8988T (cell line): Measurements from ENCODE around the gene SKAP2.

Experiments used
- DNase-seq: peaks from one replicate; pipeline ENCODE4 v3.0.0; 2011

The SKAP2 gene

GRCh38 chr7:26629696-26630095, 234.7 kb downstream of the SKAP2 start:
- no peak for DNase-seq

DNA sequence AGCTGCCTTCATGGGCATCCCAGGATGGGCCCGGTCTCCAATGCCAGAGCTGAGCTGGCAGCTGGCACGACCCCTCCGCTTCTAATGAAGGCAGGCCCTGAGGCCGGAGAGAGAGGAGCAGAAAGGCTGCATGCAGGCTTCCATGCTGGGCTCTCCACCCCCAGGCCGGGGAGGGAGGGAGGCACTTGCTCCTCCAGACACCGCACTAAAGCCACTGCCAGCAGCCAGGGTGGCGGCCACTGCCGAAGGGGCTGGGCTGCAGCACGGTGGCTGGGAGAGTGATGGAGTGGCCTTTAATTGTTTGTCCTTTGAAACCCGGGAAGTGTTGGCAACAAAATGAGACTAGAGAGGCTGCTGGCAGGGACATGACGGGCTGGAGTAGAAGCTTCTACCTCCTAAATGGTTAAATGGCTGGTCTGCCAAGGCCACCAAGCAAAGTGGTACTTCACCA, 236.5 kb downstream of the SKAP2 start:
- DNase-seq: no peak

DNA sequence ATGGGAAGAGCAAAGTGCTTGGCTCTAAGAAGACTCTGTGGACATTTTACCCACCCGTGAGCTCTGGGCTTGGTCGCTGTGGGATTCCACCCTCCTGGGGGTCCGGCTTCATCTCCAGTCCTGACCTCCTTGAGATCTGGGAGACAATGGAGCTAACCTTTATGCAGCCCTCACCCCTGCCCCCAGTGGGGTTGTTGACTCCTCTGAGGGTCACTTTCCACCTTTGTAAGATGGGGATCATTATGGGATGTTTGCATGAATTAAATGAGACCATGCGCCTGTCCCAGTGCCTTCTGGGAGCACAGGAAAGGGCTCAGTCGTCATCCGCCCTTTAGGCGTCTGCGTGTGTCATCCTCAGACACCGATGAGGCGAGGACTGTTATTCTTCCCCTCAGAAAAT, 237.2 kb downstream of the SKAP2 start:
- no peak for DNase-seq

DNA sequence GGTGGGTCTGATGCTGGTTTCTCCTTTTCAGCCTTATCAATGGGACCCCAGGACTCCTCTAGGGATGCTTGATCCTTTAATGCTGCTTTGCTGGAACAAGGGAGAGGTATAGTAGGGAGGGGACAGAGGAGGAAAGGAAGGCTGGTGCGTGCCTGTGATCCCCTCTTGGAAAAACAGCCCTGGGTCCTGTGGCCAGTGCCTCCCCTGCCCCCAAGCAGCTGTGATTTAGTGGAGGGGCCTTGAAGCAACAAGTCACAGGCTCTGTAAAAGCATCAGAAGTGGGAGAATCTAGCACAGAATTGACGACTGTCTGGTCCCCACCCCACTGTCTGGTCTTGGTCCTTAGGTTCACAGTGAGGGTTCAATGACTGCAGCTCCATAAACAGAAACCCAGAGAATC, 237.7 kb downstream of the SKAP2 start:
- no peak for DNase-seq

- no peak for DNase-seq
These were observed 238.2 kb downstream of the SKAP2 start for GRCh38 chr7:26626156-26626555.

DNA sequence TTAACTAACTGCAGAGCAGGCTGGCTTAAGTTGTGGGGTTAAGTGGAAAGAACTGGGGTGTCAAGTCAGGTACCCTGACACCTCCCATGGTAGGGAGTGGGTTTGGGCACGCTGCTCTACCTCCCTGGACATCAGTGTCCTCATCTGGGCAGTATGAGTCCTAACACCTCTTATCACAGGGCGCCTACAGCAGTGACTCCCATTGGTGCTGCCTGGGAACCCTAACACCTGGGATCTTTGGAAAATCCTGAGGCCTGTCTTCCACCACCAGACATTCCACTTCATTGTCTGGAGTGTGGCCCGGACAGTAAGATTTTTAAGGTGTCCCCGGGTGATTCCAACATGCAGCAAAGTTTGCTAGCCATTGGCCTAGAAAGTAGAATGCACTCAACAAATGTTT, 239.1 kb downstream of the SKAP2 start:
- no peak for DNase-seq

GRCh38 chr7:26624839-26625238, 239.6 kb downstream of the SKAP2 start:
- no peak for DNase-seq

GRCh38 chr7:26624431-26624830, 240.0 kb downstream of the SKAP2 start:
- DNase-seq: no peak

DNA sequence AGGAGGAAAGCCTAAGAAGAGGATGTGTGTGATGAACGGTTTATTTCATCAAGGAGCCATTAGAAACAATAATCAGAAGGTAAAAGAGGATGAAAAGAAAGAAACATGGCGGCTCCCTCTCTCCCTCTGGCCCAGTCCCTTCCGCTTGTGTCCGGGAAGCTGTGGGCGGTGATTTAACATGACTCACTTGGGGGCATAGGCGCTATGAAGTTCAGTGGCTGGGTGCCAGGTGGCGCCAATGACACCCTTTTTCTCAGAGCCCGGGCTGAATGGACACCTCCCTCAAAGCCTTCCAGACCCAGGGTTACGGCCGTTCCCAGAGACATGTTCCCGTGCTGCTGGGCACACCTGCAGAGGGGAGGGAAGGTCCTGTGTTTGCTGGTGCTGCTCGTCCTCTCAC, 244.0 kb downstream of the SKAP2 start:
- peak; percentile 24 for DNase-seq

DNA sequence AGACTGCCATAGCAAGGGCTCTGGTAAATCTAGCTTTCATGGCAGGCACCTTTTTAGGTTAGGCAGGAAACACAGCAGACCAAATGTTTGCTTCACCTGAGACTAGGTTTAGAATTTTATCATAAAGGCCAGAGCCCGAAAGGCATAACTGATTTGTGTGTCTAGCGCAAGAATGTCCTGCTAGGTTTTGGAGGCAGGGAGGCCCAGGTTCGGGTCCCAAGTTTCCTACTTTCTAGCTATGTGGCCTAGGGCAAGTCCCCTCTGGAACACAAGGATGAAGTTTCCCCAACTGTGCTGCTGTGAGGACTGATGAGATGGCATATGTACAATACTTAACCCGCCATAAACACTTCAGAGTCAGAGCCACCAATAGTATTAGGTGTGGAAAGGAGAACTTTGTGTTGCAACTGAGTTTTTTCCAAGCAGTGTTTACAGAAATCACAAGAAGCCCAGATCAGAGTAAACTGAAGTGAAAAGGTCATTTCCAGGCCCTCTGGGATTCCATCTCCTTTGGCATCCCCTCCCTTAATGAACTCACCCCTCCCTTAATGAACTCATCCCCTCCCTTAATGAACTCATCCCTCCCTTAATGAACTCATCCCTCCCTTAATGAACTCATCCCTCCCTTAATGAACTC, 244.9 kb downstream of the SKAP2 start:
- no peak for DNase-seq

DNA sequence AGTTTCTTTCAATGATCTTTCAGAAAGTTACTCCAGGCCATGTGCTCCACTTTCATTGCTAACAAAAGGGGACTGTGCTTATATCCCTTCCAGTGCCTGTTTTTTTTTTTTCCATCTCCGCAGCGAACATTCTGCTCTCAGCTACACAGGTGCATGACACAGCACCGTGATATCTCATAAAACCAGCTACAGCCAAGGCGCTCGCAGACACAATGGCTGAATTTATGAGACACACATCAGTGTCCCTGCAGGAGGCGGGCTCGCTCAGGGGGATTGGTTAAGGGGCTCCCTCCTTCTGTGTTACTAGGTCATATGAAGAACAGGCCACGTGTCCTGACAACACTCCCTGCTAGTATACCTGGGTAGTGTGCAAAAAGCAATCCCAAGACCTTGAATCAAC, 245.5 kb downstream of the SKAP2 start:
- DNase-seq: no peak

GRCh38 chr7:26618449-26618848, 245.9 kb downstream of the SKAP2 start:
- no peak for DNase-seq
